GM10266 (cell line): Measurements from ENCODE around the gene STAT1.

Experiments
- DNase-seq: peaks from one replicate; pipeline ENCODE4 v3.0.0; 2012; ENCODE audit errors: extremely low spot score
- TF ChIP-seq, protein P1 (sequence below): IDR thresholded peaks from 2 replicates; pipeline ENCODE4 v1.5.1; 2012; ENCODE audit warnings: mild to moderate bottlenecking, low read depth; ENCODE audit not compliant: control insufficient read depth, insufficient read depth; ENCODE audit errors: missing control alignments

STAT1 gene

DNA sequence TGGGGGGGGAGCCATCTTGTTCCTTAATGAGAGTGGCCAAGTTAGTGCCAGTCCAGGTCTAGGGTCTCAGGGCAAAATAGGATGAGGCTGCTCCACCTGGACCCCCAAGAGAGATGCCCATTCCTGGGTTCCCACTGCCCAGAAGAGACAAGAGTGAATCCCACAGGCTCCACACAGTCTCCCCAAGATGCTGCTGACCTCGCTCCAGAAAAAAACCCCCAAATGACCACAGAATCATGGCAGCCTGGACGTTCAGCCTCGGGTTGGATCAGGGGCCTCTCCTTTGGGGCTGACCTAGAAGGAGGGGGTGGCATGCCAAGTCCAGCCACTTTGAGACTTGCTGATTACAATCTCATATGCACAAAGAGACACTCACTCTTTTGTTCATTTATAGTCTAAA is 25.1 kb downstream of the STAT1 start:
- TF ChIP-seq, protein P1, sequence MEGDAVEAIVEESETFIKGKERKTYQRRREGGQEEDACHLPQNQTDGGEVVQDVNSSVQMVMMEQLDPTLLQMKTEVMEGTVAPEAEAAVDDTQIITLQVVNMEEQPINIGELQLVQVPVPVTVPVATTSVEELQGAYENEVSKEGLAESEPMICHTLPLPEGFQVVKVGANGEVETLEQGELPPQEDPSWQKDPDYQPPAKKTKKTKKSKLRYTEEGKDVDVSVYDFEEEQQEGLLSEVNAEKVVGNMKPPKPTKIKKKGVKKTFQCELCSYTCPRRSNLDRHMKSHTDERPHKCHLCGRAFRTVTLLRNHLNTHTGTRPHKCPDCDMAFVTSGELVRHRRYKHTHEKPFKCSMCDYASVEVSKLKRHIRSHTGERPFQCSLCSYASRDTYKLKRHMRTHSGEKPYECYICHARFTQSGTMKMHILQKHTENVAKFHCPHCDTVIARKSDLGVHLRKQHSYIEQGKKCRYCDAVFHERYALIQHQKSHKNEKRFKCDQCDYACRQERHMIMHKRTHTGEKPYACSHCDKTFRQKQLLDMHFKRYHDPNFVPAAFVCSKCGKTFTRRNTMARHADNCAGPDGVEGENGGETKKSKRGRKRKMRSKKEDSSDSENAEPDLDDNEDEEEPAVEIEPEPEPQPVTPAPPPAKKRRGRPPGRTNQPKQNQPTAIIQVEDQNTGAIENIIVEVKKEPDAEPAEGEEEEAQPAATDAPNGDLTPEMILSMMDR, result no peak
- DNase-seq, result no peak

DNA sequence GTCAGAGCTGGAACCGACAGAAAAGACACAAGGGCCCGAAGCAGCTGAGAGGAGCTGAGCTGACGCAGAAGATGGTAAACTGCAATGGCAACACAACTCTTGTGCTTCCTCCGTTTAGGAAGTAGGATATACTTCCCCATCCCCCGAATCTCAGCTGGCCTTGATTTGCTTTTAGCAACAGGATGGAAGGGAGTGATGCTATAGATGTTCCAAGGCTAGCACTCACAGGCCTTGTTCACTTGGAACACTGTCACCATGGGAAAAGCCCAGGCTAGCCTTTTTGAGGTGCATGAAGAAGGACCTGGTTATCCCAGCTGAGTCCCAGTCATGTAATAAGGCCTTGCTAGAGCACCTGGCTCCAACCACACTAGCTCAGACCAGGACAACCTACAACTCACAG is 26.0 kb downstream of the STAT1 start:
- TF ChIP-seq, protein P1, result no peak
- no peak for DNase-seq

DNA sequence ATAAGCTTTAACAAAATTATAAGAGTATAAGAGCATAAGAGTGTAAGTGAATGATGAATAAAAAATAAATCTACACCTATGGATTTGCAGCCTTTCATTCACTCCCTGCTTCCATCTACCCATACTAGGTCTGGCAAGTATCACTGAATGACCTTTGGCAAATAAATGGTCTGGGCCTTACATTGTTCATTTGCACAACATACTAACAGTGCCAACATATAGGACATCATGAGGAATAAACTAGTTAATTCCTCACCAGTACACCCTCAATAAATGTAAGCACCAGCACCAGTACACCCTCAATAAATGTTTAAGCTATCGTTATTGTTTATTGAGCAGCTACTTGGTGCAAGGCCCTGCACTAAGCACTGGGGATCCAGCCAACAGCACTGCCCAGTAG is 26.9 kb downstream of the STAT1 start:
- TF ChIP-seq, protein P1, result no peak
- DNase-seq, result no peak

DNA sequence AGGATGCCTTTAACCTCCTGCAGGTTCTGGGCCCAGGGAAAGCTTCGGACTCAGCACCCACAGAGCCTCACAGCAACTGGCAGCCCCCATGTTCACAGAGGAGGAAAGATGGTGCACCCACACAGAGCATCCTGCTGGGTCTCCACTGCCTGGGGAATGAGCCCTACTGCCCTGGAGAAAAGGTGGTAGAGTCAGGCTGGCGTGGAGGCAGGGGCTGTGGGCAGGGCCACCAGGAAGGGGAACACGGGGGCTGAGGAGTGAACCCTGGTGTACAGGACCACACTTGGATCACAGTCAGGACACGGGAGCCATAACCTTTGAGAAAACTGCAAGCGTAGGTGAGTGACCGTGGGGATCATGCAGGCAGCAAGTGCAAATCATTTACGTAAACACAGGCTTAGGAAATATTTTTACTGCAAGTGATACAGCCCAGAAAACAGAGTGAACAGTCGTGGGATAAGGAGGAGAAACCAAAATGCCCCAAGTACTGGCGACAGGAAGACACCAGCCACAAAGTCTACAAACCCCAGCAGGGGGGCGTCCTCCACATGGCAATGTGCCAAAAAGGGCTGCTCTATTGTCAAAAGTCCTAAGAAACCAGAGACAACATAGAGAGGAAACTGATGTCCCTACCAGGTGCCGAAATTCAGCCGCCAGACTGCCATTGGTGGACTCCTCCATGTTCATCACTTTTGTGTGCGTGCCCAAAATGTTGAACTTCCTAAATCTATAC is 27.6 kb downstream of the STAT1 start:
- no peak for DNase-seq

DNA sequence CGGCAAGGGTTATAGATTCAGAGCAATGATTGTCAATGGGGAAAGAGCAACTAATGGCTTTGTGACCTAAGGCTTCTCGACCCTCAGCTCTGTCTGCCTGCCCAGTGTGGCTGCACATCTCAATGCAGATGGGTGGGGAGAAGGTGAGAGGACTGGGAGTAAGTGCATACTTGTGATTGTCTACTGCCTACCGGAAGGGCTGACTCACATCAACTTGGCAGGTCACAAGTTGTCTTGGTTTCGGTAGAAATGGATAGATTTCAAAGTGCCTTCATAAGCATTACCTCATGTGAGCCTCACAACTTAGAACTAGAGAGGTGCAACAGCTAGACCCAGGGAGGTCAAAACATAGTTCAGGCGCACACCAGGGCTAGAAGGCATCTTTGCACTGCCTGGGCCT is 29.4 kb downstream of the STAT1 start:
- no peak for DNase-seq
- TF ChIP-seq, protein P1, result no peak

More for the DNA sequence above, 27.6 kb downstream of the STAT1 start:
- TF ChIP-seq, protein P1, result no peak

GRCh38 chr2:190982262-190983034 is 31.5 kb downstream of the STAT1 start:
- DNase-seq, result no peak
- TF ChIP-seq, protein P1, result no peak

DNA sequence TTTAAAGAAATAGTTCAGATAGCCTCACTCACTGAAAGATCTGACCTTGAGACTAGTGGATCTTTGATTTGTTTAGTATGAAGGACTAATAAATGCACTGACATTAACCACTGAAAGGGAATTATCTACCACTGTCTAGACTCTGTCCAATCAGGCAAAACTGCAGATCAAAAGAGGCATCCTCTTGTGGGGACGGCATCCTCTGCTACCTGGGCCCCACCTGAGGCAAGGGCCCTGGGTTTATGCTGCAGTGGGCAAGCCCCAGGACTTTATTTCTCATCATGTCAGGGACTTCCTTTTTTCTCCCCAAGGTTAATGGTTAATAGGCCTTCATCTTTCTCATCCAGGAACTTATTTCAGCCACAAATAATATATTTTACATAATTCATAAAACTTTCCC is 32.2 kb downstream of the STAT1 start:
- TF ChIP-seq, protein P1, result no peak
- no peak for DNase-seq
